Keratinocyte (primary cell): ENCODE measurements around the gene GPR146. TPM values are rescaled to one million over a fixed set of nuclear protein-coding genes. Genes with fewer than 3 reads are reported as not detected.

Experiments
- DNase-seq: peaks from one replicate; pipeline ENCODE4 v3.0.0-alpha.2; 2011; ENCODE audit warnings: low read depth, missing footprints, low spot score
- FAIRE-seq: peaks from 2 replicates; lab custom pipeline; 2011; peaks lifted over from hg19 to GRCh38; lab: Jason Lieb, UNC
- H2AFZ ChIP-seq: 2 replicates; pipeline ENCODE4 v1.6.0; 2012; ENCODE audit warnings: low read length, control low read depth, inconsistent platforms; ENCODE audit not compliant: control insufficient read depth
- H3K27ac ChIP-seq: 2 replicates; pipeline ENCODE4 v1.5.1; 2011; ENCODE audit warnings: low read length; ENCODE audit not compliant: control insufficient read depth, insufficient read depth
- H3K27me3 ChIP-seq: 3 replicates; pipeline ENCODE4 v1.6.0; 2011; ENCODE audit warnings: low read length; ENCODE audit not compliant: control insufficient read depth, insufficient read depth; ENCODE audit errors: extremely low read depth
- H3K36me3 ChIP-seq, 2 experiments: 2 replicates in 1 of 2; 3 replicates in 1 of 2; pipeline ENCODE4 v1.5.1; 2011; ENCODE audit warnings: low read length in 2 of 2, mild to moderate bottlenecking in 1 of 2; ENCODE audit not compliant: control insufficient read depth in 2 of 2, insufficient read depth in 2 of 2; ENCODE audit errors: extremely low read depth in 1 of 2
- H3K4me1 ChIP-seq: 3 replicates; pipeline ENCODE4 v1.5.1; 2011; ENCODE audit warnings: low read length; ENCODE audit not compliant: control insufficient read depth, insufficient read depth; ENCODE audit errors: extremely low read depth
- H3K4me2 ChIP-seq: 3 replicates; pipeline ENCODE4 v1.6.0; 2011; ENCODE audit warnings: low read depth, low read length; ENCODE audit not compliant: control insufficient read depth, insufficient read depth; ENCODE audit errors: extremely low read depth
- H3K4me3 ChIP-seq, 3 experiments: fragments of 200-600 bp in 1 of 3; sonication (generic) in 1 of 3; 2 replicates in 2 of 3; 3 replicates in 1 of 3; pipeline ENCODE4 v1.5.1; 2011 to 2016; ENCODE audit warnings: low read length in 3 of 3, mild to moderate bottlenecking in 3 of 3, control low read depth in 2 of 3, inconsistent platforms in 1 of 3, low read depth in 1 of 3, mixed read lengths in 1 of 3, mixed run types in 1 of 3, moderate library complexity in 1 of 3; ENCODE audit not compliant: control insufficient read depth in 2 of 3, insufficient read depth in 2 of 3; ENCODE audit errors: extremely low read depth in 1 of 3
- H3K79me2 ChIP-seq: 2 replicates; pipeline ENCODE4 v1.6.0; 2012; ENCODE audit warnings: low read length; ENCODE audit not compliant: control insufficient read depth, insufficient read depth
- H3K9ac ChIP-seq: 3 replicates; pipeline ENCODE4 v1.6.0; 2011; ENCODE audit warnings: low read length; ENCODE audit not compliant: control insufficient read depth, insufficient read depth; ENCODE audit errors: extremely low read depth
- H3K9me1 ChIP-seq: 3 replicates; pipeline ENCODE4 v1.6.0; 2011; ENCODE audit warnings: low read length; ENCODE audit not compliant: control insufficient read depth, insufficient read depth; ENCODE audit errors: extremely low read depth
- H3K9me3 ChIP-seq: 2 replicates; pipeline ENCODE4 v1.5.1; 2012; ENCODE audit warnings: low read depth, low read length; ENCODE audit not compliant: control insufficient read depth
- H4K20me1 ChIP-seq: 3 replicates; pipeline ENCODE4 v1.6.0; 2011; ENCODE audit warnings: low read length; ENCODE audit not compliant: control insufficient read depth, insufficient read depth; ENCODE audit errors: extremely low read depth
- EZH2 ChIP-seq: IDR thresholded peaks from one replicate; pipeline ENCODE4 v1.6.1; 2012; ENCODE audit warnings: inconsistent platforms, mild to moderate bottlenecking, low read length, moderate library complexity
- dilution Hi-C: fragments of 300-500 bp; cut with MboI; formaldehyde crosslinking; loops from one replicate; pipeline ENCODE4 v1.7.0; 2020; ENCODE audit warnings: low sequenced_read_pairs; ENCODE audit not compliant: extremely low pct_ligation_motif_present
- polyA plus RNA-seq, 5 experiments: library from polyadenylated mRNA; depleted of rRNA in 3 of 5; stranded (reverse) in 3 of 5; stranded (forward) in 1 of 5; unstranded in 1 of 5; fragments of >200 nt; gene quantifications; 1 replicate in 1 of 5; 2 replicates in 3 of 5; 3 replicates in 1 of 5; pipeline versions ENCODE4 v1.2.1 to v1.2.3, GENCODE V29; 2011 to 2012; ENCODE audit warnings: missing spikeins in 2 of 5, low read depth in 1 of 5, low replicate concordance in 1 of 5
- TF ChIP-seq, protein P1 (sequence below), 3 experiments: IDR thresholded peaks in 1 of 3; conservative IDR thresholded peaks in 1 of 3; optimal IDR thresholded peaks in 1 of 3; 2 replicates in 2 of 3; 3 replicates in 1 of 3; pipeline versions ENCODE3 to v1.5.1; 2011; ENCODE audit warnings: low read length in 3 of 3, mild to moderate bottlenecking in 3 of 3, moderate library complexity in 2 of 3, control low read depth in 1 of 3, inconsistent platforms in 1 of 3; ENCODE audit not compliant: insufficient read depth in 2 of 3; ENCODE audit errors: extremely low read depth in 1 of 3

GPR146 gene
- polyA plus RNA-seq, 1 donor (not counting 4 experiments of a cell fraction or from before 2014, with no cell fraction given), result 0.13 TPM

DNA sequence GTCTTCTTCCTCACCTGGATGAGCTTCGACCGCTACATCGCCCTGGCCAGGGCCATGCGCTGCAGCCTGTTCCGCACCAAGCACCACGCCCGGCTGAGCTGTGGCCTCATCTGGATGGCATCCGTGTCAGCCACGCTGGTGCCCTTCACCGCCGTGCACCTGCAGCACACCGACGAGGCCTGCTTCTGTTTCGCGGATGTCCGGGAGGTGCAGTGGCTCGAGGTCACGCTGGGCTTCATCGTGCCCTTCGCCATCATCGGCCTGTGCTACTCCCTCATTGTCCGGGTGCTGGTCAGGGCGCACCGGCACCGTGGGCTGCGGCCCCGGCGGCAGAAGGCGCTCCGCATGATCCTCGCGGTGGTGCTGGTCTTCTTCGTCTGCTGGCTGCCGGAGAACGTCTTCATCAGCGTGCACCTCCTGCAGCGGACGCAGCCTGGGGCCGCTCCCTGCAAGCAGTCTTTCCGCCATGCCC is 47.9 kb downstream of the GPR146 start:
- Histone ChIP-seq H2AFZ (no peak overlapping the region), H3K36me3 (peaks cover 0 to 5% of the 10 kb centered on the region in 2 experiments), H3K9me3 (no peaks in the 10 kb centered on the region), H3K4me3 (no peak overlapping the region), H3K9me1 (no peaks in the 10 kb centered on the region), H3K4me2 (no peak overlapping the region), H3K4me1 (peaks cover 20% of the 10 kb centered on the region), H3K79me2 (peaks cover 11% of the 10 kb centered on the region), H3K9ac (no peak overlapping the region), H4K20me1 (peaks cover 14% of the 10 kb centered on the region), H3K27ac (no peak overlapping the region), H3K27me3 (no peaks in the 10 kb centered on the region)
- no peak for FAIRE-seq
- dilution Hi-C loops, result no loop called here
- TF ChIP-seq EZH2, result no peak
- TF ChIP-seq, protein P1, sequence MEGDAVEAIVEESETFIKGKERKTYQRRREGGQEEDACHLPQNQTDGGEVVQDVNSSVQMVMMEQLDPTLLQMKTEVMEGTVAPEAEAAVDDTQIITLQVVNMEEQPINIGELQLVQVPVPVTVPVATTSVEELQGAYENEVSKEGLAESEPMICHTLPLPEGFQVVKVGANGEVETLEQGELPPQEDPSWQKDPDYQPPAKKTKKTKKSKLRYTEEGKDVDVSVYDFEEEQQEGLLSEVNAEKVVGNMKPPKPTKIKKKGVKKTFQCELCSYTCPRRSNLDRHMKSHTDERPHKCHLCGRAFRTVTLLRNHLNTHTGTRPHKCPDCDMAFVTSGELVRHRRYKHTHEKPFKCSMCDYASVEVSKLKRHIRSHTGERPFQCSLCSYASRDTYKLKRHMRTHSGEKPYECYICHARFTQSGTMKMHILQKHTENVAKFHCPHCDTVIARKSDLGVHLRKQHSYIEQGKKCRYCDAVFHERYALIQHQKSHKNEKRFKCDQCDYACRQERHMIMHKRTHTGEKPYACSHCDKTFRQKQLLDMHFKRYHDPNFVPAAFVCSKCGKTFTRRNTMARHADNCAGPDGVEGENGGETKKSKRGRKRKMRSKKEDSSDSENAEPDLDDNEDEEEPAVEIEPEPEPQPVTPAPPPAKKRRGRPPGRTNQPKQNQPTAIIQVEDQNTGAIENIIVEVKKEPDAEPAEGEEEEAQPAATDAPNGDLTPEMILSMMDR (optimal IDR thresholded peaks at IDR 0.05 in 1 of 3, IDR thresholded peaks at IDR 0.05 in 1 of 3, conservative IDR thresholded peaks at IDR 0.05 in 1 of 3; ENCODE audit: extremely low read depth in 1 of 3, insufficient read depth in 2 of 3, low read length in 3 of 3), result no peak
- no peak for DNase-seq

- no peaks in the 10 kb centered on the region for H3K27me3 ChIP-seq
- TF ChIP-seq, protein P1 (optimal IDR thresholded peaks at IDR 0.05 in 1 of 3, IDR thresholded peaks at IDR 0.05 in 1 of 3, conservative IDR thresholded peaks at IDR 0.05 in 1 of 3; ENCODE audit: extremely low read depth in 1 of 3, insufficient read depth in 2 of 3, low read length in 3 of 3), result no peak
- no peak for TF ChIP-seq EZH2
Measured at GRCh38 chr7:1092806-1093501, 48.6 kb downstream of the GPR146 start.

More at GRCh38 chr7:1092806-1093501, 48.6 kb downstream of the GPR146 start:
- no peak overlapping the region for H2AFZ ChIP-seq
- H3K9me1 ChIP-seq, result no peaks in the 10 kb centered on the region
- H3K79me2 ChIP-seq, result peaks cover 11% of the 10 kb centered on the region
- no peak overlapping the region for H3K4me3 ChIP-seq
- H3K9me3 ChIP-seq, result no peaks in the 10 kb centered on the region
- H3K4me1 ChIP-seq, result peaks cover 14% of the 10 kb centered on the region
- H3K36me3 ChIP-seq, result peaks cover 0 to 8% of the 10 kb centered on the region in 2 experiments
- DNase-seq (no peak), FAIRE-seq (no peak)
- no peak overlapping the region for H3K9ac ChIP-seq
- H3K27ac ChIP-seq, result no peak overlapping the region
- no peak overlapping the region for H3K4me2 ChIP-seq
- H4K20me1 ChIP-seq, result peaks cover 12% of the 10 kb centered on the region
- dilution Hi-C loops, result no loop called here
